Caki2 (cell line): ENCODE data around the gene ZNF318. TPM values are rescaled to one million over a fixed set of nuclear protein-coding genes. Genes with fewer than 3 reads are reported as not detected.
"Not testable (repeated sequence)": the region's sequence is repeated elsewhere in the genome, so short reads cannot be mapped to it uniquely, and the experiment has no call there.

Experiments used
- DNase-seq: peaks from one replicate; pipeline ENCODE4 v3.0.0-alpha.2; 2015; ENCODE audit warnings: low read depth
- in situ Hi-C: cut with HindIII; loops from 2 replicates; pipeline ENCODE4 v1.10.0; 2016; ENCODE audit warnings: low sequenced_read_pairs, low pct_unique_long_range_greater_than_20kb, mixed read lengths
- total RNA-seq: library from RNA; depleted of rRNA; stranded (reverse); fragments of >200 nt; shearing (Covaris generic); gene quantifications from 2 replicates; pipeline ENCODE4 v1.2.3, GENCODE V29; 2014; ENCODE audit warnings: low replicate concordance

The ZNF318 gene
- total RNA-seq, 1 experiment from 2014 or later = 1.6 TPM

DNA sequence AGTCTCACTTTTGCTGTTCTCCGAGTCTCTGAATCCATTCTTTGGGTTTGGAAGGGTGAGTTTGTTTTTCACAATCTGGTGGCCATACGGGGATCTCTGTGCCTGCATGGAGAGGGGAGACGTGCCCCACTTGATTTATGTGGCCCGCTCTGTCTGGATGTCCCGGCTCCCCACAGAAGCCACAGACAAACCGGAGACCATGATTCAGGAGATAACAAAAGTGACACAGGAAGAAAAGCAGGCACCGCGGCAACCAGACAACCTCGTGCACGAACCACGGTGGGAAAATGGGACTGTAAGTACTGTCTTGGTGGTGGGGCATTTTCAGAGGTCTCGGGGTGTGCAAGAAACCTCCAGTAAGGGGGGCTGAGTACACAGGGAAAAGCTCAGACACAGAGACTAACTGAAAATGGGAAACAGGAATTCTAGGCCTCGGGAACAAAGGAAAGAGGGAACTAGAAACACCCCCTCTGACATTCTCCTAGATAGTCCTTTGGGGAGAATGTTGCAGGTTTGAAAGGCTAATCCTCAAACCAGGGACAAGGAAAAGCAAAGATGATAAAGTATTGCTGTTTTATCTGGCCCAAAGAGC, 22.1 kb upstream of the ZNF318 start:
- in situ Hi-C loops = no loop called here

DNA sequence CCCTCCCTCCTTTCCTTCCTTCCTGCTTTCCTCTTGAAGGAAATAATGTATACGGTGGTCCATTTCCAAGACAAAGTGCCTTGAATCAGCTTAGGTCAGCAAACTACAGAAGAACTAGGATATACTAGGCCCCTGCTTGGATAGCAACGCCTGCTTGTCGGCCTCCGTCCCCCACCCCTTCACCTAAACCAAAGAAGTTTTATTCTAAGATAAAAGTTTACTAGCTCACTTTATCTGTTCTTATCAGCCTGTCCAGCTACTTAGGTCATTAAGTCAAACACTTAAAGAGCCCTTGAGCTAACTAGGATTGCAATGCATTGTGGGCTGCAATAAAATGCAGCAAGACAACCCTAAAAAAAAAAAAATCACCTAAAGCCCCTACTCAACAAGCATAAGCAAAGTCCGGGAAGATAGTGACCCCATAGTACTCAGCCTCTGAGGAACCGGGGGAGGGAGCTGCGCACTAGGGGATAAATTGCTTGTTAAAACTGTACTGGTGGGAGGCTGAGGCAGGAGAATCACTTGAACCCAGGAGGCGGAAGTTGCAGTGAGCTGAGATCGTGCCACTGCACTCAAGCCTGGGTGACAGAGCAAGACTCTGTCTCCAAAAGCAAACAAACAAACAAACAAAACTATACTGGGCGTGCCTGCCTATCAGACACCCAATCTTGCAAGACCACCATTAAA, 21.4 kb upstream of the ZNF318 start:
- DNase-seq, in situ Hi-C loops: not testable (repeated sequence)

More for the DNA sequence above, 22.1 kb upstream of the ZNF318 start:
- no peak for DNase-seq

DNA sequence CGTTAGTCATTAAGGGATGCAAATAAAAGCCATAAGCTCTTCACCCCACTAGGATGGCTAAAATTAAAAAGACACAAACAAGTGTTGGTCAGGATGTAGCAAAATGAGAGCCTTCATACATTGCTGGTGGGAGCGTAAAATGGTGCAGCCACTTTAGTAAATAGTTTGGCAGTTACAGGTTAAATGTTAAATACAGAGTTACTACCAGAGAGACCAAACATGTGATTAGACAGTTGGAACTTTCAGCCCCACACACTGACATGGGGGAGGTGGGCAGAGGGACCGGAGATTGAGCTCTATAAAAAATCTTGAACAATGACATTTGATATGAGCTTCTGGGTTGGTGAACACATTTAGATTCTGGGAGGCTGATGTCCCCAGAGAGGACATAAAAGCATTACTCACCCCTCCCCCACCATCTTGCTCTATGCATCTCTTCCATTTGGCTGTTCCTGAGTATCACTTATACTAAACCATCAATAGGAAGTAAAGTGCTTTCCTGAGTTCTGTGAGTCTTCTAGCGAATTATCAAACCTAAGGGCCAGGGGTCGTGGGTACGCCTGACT, 20.4 kb upstream of the ZNF318 start:
- no peak for DNase-seq
- in situ Hi-C loops = no loop called here

DNA sequence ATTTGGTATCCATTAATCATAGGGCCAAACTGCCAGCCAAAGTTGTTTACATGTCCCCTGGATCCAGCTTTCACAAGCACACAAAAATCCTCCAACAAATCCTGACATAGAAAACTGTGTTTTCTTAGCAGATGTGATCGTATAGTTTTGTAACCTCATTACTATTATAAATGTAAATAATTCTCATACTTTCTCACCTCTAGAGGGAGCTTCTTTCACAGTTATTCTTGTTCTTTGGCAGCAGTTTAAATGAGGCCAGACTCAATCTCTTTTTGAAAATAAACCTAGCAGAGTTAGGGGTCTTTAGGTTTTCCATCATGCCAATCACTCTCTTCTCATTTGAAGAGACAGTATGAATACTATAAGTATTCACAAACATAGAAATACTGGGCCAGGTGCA, 17.0 kb upstream of the ZNF318 start:
- in situ Hi-C loops = no loop called here
- no peak for DNase-seq

DNA sequence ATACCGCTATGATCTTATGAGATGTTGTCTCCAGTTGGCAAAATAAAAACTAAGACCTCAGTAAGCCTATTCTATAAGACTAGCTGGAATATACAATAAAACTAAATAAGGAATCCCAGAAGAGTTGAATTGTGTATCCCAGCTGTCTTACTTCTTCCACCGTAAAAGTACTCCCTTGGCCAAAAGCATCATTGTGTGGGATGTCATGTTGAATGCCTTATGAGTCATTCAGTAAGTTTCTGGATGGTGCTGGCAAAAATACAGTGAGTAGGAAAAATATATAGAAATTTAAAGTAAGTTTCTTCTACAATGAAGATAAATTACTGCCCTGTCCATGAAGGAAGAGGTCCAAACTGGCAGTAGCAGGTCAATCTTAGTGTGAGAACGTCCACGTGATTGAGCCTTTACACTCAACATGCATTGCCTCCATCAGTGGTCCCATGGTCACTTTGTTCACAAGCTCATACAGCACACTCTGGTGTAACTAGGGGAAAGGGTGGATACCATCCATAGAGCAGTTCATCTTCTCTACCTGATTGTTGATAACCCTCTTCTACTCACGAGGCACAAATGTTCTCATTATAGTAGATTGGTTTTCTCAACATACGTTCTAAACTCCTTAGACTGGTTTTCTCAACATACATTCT, 13.7 kb upstream of the ZNF318 start:
- no peak for DNase-seq
- in situ Hi-C loops = no loop called here

DNA sequence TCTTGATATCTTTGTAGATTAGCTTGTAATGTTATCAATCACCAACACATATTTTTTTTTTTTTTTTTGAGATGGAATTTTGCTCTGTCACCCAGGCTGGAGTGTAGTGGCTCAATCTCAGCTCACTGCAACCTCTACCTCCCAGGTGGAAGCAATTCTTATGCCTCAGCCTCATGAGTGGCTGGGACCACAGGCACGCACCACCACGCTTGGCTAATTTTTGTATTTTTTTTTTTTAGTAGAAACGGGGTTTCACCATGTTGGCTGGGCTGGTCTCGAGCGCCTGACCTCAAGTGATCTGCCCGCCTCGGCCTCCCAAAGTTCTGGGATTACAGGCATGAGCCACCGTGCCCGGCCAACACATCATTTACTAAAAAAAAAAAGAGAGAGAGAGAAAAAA, 11.4 kb upstream of the ZNF318 start:
- in situ Hi-C loops, DNase-seq: not testable (repeated sequence)

DNA sequence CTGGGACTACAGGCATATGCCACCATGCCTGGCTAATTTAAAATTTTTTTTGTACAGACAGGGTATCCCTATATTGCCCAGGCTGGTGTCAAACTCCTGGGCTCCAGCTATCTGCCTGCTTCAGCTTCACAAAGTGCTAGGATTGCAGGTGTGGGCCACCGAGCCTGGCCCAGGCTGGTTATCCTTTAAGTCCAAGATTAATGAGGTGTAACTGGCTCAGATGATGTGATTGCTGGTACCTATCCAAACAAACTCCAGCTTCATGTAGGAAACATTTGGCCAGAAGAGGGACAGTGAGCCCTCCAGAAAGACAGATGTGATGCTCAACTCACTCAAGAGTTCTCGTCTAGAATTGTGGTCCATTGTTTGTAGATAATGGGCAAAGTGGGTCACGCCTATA, 9.2 kb upstream of the ZNF318 start:
- in situ Hi-C loops = no loop called here
- DNase-seq = peak; percentile 50

DNA sequence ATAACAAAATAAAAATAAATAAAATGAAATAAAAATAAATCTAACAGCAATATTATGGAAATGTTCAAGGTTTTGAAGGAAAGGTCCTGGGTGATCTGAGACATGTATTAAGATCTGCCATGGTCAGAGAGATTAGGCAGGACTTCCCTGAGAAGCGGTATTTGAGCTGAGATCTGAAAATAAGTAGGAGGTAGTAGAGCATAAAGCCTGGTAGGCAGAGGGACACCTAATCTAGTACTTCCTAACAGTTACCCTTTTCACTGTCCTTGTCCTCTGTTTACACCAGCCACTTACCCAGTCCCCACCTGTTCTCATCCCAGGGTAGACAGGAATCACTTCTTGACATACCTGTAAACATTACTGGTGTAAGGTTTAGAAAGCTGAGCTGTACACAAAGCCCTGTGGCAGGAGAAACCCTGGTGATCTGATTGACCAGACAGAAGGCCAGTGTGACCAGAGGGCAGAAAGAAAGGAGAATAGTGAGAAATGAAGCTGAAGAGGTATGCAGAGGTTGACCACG, 8.3 kb upstream of the ZNF318 start:
- DNase-seq = no peak
- in situ Hi-C loops = no loop called here

DNA sequence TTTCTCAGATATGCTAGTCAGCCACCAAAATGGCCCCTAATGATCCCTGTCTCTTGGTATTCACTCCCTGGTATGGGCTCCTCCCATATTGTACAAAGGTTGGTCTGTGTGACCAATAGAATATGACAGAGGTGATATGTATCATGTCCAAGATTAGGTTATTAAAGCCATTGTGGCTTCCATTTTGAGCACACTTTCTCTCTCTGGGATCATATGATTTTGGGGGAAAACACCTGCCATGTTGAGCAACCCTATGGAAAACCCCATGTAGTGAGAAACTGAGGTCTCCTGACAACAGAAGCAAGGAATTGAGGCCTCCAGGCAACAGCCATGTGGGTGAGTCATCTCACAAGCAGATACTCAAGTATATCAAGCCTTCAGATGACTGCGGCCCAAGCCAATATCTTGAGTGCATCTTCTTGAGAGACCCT, 7.1 kb upstream of the ZNF318 start:
- in situ Hi-C loops = no loop called here
- DNase-seq = no peak

DNA sequence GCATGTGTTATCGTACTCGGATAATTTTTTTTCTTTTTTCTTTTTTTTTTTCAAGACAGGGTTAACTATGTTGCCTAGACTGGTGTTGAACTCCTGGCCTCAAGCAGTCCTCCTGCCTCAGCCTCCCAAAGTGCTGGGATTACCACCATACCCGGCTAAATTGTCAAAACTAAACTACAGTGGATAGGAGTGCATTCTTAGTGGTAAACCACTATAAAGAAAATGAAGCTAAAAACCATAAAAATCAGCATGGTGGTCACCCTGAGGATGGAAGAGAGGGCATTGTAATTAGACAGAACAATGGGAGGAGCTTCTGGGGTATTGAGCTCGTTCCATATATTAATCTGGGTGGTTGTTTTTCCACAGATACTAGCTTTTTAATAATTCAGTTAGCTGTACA, 6.2 kb upstream of the ZNF318 start:
- DNase-seq = no peak
- in situ Hi-C loops = no loop called here

DNA sequence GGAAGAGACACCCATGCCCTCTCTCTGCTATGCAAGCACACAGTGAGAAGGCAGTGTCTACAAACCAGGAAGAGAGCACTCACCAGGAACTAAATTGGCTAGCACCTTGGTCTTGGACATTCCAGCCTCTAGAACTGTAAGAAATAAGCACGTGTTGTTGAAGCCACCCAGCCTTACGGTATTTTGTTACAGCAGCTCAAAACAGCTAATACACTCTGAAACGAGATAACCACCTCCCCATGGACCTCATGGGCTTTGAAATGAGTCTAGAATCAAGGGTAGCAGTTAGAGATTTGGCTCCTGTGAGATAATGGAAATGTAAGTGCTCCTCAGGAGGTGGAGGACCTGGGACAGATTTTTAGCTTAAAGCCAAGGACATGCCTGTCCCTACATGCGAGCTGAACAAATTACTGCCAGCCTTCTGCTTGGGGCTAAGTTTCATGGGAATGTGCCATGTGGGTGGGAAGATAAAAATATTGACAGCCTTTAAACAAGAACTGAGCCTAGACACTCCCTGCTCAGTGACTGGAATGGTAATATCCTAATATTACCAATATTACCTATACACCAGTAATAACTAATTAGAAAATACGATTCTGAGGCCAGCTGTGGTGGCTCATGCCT, 3.9 kb upstream of the ZNF318 start:
- DNase-seq = no peak
- in situ Hi-C loops = no loop called here

DNA sequence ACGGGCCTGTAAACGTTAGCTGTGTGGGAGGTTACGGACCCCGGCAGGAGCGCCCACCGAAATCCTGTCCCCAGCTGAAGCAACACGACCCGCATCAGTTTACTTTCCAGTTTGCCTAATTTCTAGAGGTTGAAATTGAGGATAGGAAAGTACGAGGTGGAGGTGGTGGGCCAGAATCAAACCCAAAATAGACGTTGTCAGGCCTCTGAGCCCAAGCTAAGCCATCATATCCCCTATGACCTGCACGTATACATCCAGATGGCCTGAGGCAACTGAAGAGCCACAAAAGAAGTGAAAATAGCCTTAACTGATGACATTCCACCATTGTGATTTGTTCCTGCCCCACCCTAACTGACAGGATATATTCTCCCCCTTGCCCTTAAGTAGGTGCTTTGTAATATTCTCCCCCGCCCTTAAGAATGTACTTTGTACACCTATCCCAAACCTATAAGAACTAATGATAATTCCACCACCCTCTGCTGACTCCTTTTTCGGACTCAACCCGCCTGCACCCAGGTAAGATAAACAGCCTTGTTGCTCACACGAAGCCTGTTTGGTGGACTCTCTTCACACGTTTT, 645 bp upstream of the ZNF318 start:
- in situ Hi-C loops, DNase-seq: not testable (repeated sequence)

DNA sequence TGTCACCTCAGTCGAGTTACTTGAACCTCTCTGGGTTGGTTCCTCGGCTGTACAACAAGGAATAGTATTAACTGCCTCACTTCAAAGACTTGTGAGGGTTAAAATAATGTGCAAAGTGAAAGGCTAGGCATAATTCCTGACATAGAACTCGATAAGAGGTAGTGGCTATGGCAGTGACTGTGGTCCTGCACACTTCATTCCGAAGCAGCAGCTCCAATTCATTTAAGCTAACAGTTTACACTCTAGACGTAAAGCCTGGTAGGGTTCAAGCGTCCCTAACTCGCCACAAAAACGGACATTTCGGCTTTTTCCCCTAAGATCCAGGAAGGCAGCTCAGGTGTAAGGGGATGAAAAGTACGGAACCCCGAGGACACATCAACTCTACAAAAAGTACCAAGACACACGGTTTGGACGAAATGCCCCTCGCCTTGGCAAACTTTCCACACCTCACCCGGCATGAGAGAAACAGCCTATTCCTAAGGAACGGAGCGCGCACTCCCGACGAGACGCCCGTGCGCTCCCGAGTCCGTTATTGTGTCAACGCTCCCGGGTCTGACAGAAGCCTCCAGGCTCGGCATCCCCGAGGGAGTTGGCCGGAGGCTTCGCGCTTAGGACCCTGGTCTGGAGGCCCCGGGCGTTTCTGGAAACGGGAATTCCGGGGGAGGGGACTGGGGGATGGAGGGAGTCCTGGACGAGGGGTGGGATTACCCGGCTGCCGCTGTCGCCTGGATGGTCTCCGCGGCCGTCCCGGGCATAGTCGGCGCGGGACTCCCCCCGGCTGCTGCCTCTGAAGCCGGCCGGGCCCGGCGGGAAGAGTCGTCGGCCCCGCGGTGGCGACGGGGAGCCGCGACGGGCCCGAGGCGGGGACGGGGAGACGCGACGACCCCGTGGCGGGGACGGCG, 937 bp downstream of the ZNF318 start:
- in situ Hi-C loops = no loop called here

DNA sequence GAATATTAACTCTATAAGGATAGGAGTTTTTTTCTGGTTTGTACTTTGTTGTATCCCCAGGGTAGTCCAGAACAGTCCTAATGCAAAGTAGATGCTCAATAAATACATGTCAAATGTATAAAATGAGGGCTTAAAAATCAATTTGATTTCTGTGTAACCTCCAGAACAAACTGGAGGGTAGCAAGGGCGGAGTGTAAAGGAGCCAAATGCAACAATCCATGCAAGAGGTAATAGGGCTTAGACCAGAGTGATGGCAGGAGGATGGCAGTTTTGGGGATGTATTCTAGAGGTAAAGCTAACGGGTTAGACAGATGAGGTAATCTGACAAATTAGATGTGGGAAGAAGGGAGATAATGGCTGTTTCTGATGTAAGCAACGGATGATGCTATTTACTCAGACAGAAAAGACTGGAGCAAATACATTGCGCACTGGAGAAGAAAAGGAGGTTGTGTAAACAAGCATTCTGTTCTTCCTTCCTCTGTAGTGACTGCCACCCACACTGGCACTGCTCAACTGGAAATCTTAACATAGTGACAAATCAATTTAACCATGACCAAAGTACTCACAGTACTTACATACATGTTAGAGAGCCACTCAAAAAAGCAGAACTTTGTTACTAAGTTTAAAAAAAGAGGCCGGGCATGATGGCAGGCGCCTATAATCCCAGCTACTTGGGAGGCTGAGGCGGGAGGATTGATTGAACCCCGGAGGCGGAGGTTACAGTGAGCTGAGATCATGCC, 2.0 kb downstream of the ZNF318 start:
- DNase-seq = no peak
- in situ Hi-C loops = no loop called here

More for the DNA sequence above, 937 bp downstream of the ZNF318 start:
- no peak for DNase-seq

DNA sequence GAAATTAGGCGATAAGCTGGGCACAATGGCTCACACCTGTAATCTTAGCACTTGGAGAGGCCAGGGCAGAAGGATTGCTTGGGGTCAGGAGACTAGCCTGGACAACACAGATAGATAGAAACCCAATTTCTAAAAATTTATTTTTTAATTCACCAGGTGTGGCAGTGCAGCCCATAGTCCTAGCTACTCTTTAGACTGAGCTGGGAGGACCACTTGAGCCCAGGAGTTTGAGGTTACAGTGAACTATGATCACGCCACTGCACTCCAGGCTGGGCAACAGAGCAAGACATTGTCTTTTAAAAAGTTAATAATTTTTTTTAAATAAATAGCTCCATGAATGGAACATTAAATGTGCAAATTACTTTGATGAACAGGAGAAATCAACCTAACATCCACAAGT, 8.2 kb downstream of the ZNF318 start:
- in situ Hi-C loops = no loop called here
- no peak for DNase-seq

DNA sequence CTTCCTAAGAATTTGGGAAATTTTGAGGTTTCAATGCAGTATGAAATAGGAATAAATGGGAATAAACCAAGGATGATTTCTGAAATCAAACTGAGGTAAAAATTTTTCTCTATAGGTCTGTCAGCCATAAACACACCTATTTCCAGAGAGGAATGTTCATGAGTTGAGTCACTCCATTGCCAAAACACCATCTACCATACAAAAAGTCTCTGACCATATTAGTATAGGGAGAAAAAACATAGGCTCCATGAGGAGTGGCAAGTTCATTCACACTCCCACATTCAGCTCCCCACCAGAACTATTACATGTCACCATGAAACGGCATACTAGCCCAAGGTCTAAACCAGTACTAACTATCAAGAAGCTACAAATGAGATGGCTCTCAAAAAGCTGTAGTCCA, 9.6 kb downstream of the ZNF318 start:
- in situ Hi-C loops = no loop called here
- no peak for DNase-seq

DNA sequence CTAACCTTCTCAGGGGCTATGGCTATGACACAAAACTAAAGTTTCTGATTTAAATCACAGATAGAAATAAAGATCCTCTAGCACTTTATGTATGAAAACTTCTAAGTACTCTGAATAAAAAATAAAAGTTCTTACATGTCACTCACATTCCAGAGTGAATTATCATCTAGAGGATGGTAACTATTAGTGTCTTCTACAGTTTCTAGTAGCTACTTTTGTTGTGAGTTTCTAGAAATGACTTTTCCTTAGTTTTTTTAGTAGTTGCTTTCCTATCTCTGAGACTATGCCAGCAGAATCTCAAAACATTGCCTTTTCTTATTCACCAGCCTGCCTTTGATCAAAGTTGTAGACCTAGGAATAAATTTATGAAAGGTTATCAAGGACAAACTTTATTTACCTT, 10.1 kb downstream of the ZNF318 start:
- in situ Hi-C loops = no loop called here
- DNase-seq = no peak
